K562 (cell line): ENCODE measurements around the gene B3GALT4. TPM values are rescaled to one million over a fixed set of nuclear protein-coding genes. Genes with fewer than 3 reads are reported as not detected.
A peak's percentile ranks its signal among the peaks of the same experiment; 100 is the strongest.

Experiments used
- ATF1 ChIP-seq, 2 experiments: fragments of 450-650 bp in 1 of 2; IDR thresholded peaks; 2 replicates each; pipeline ENCODE4 v1.6.1; 2016; ENCODE audit warnings: missing compliant biosample characterization in 1 of 2, missing genetic modification characterization in 1 of 2
- CHCHD3 ChIP-seq: fragments of 250-450 bp; sonication (Bioruptor Pico); IDR thresholded peaks from 2 replicates; pipeline ENCODE4 v2.1.2; 2022; ENCODE audit warnings: mild to moderate bottlenecking
- DIDO1 ChIP-seq: fragments of 450-650 bp; IDR thresholded peaks from 2 replicates; pipeline ENCODE4 v1.6.1; 2016; ENCODE audit warnings: low read depth, missing biosample characterization, missing genetic modification characterization
- EZH2 ChIP-seq: IDR thresholded peaks from 2 replicates; pipeline ENCODE4 v1.6.1; 2012; ENCODE audit warnings: low read depth, mild to moderate bottlenecking, inconsistent platforms, low read length, borderline replicate concordance
- FOSL1 ChIP-seq: fragments of 200-800 bp; sonication (Bioruptor generic); conservative IDR thresholded peaks from 2 replicates; pipeline ENCODE4 v1.6.1; 2016; ENCODE audit warnings: missing genetic modification characterization, missing compliant biosample characterization
- FOXK2 ChIP-seq, 2 experiments: fragments of 450-650 bp; IDR thresholded peaks in 1 of 2; conservative IDR thresholded peaks in 1 of 2; 2 replicates each; pipeline ENCODE4 v1.6.1; 2016; ENCODE audit warnings: low read depth in 2 of 2, mild to moderate bottlenecking in 1 of 2
- HMG20B ChIP-seq: fragments of 250-450 bp; sonication (Bioruptor Pico); IDR thresholded peaks from 2 replicates; pipeline ENCODE4 v1.5.0; 2021; ENCODE audit warnings: mild to moderate bottlenecking
- HOXB6 ChIP-seq: fragments of 250-450 bp; sonication (Bioruptor Pico); IDR thresholded peaks from 2 replicates; pipeline ENCODE4 v1.5.1; 2022; ENCODE audit warnings: mild to moderate bottlenecking, borderline replicate concordance
- KAT8 ChIP-seq: fragments of 450-650 bp; IDR thresholded peaks from 2 replicates; pipeline ENCODE4 v1.6.1; 2016; ENCODE audit warnings: low read depth, mild to moderate bottlenecking
- NFE2L1 ChIP-seq: fragments of 450-650 bp; IDR thresholded peaks from 2 replicates; pipeline ENCODE4 v1.6.1; 2016; ENCODE audit warnings: missing genetic modification characterization, low read depth, mild to moderate bottlenecking, missing compliant biosample characterization, moderate library complexity, borderline replicate concordance
- NFXL1 ChIP-seq: fragments of 450-650 bp; formaldehyde crosslinking; IDR thresholded peaks from 2 replicates; pipeline ENCODE4 v1.4.0; 2021; ENCODE audit warnings: mild to moderate bottlenecking
- PHTF2 ChIP-seq: fragments of 250-450 bp; sonication (Bioruptor Pico); IDR thresholded peaks from 2 replicates; pipeline ENCODE4 v1.5.0; 2021; ENCODE audit warnings: mild to moderate bottlenecking
- POLR2B ChIP-seq: fragments of 450-650 bp; IDR thresholded peaks from 2 replicates; pipeline ENCODE4 v1.6.1; 2018; ENCODE audit warnings: low read depth; ENCODE audit not compliant: partially characterized antibody
- PTBP1 ChIP-seq: fragments of 200-400 bp; formaldehyde crosslinking; IDR thresholded peaks from 2 replicates; pipeline ENCODE4 v1.6.1; 2017; ENCODE audit warnings: low read depth, low read length
- TAF7 ChIP-seq: fragments of 450-650 bp; IDR thresholded peaks from 2 replicates; pipeline ENCODE4 v1.6.1; 2016; ENCODE audit warnings: missing genetic modification characterization, missing compliant biosample characterization
- TSC22D4 ChIP-seq: fragments of 450-650 bp; IDR thresholded peaks from 2 replicates; pipeline ENCODE4 v1.6.1; 2016; ENCODE audit warnings: missing genetic modification characterization, missing biosample characterization, control low read depth
- ZNF217 ChIP-seq: sonication (generic); formaldehyde crosslinking; IDR thresholded peaks from 2 replicates; pipeline ENCODE4 v1.8.0; 2022; ENCODE audit warnings: mild to moderate bottlenecking, missing genetic modification reagents
- ZNF23 ChIP-seq: fragments of 250-450 bp; sonication (Bioruptor Pico); IDR thresholded peaks from 2 replicates; pipeline ENCODE4 v1.4.0; 2020; ENCODE audit warnings: mild to moderate bottlenecking
- ZNF239 ChIP-seq: fragments of 250-450 bp; sonication (Bioruptor Pico); IDR thresholded peaks from 2 replicates; pipeline ENCODE4 v1.4.0; 2020; ENCODE audit warnings: mild to moderate bottlenecking
- polyA plus RNA-seq, 8 experiments: library from polyadenylated mRNA; depleted of rRNA in 4 of 8; stranded (reverse) in 5 of 8; unstranded in 3 of 8; fragments of >200 nt; fragmentation: Nextera tagmentation in 2 of 8; fragmentation: Illumina TruSeq in 1 of 8; extraction: Ambion mirVana in 2 of 8; extraction: Trizol in 1 of 8; gene quantifications; 2 replicates each; pipeline versions ENCODE4 v1.2.1 to v1.2.3, GENCODE V29; 2011 to 2014; ENCODE audit warnings: inconsistent platforms in 1 of 8, missing spikeins in 1 of 8
- total RNA-seq, 7 experiments: library from RNA; depleted of rRNA in 6 of 7; stranded (reverse); fragments of >200 nt in 6 of 7; fragmentation: Illumina TruSeq in 2 of 7; extraction: Trizol in 2 of 7; gene quantifications; 2 replicates each; pipeline versions ENCODE4 v1.2.1 to v1.2.3, GENCODE V29; 2011 to 2021; ENCODE audit warnings: low replicate concordance in 1 of 7
- TF ChIP-seq, protein P1 (sequence below): sonication (generic); formaldehyde crosslinking; IDR thresholded peaks from 2 replicates; pipeline ENCODE4 v1.8.0; 2022; ENCODE audit warnings: mild to moderate bottlenecking, missing genetic modification reagents
- TF ChIP-seq, protein P2 (sequence below): fragments of 150-350 bp; conservative IDR thresholded peaks from 2 replicates; pipeline ENCODE4 v1.6.1; 2014; ENCODE audit warnings: low read length
- TF ChIP-seq, protein P3 (sequence below): fragments of 450-650 bp; conservative IDR thresholded peaks from 2 replicates; pipeline ENCODE4 v1.6.1; 2016; ENCODE audit warnings: missing genetic modification characterization, low read depth, mild to moderate bottlenecking, control low read depth, missing compliant biosample characterization
- TF ChIP-seq, protein P4 (sequence below): sonication (generic); formaldehyde crosslinking; IDR thresholded peaks from 2 replicates; pipeline ENCODE4 v1.9.0; 2022; ENCODE audit warnings: mild to moderate bottlenecking, missing genetic modification reagents

Gene B3GALT4
- total and polyA plus RNA-seq, 9 of the 15 experiments (the other 6 are each of a cell fraction or from before 2014, with no cell fraction given), result 0.11 to 1.3 (median 0.53) TPM; not detected in 1

DNA sequence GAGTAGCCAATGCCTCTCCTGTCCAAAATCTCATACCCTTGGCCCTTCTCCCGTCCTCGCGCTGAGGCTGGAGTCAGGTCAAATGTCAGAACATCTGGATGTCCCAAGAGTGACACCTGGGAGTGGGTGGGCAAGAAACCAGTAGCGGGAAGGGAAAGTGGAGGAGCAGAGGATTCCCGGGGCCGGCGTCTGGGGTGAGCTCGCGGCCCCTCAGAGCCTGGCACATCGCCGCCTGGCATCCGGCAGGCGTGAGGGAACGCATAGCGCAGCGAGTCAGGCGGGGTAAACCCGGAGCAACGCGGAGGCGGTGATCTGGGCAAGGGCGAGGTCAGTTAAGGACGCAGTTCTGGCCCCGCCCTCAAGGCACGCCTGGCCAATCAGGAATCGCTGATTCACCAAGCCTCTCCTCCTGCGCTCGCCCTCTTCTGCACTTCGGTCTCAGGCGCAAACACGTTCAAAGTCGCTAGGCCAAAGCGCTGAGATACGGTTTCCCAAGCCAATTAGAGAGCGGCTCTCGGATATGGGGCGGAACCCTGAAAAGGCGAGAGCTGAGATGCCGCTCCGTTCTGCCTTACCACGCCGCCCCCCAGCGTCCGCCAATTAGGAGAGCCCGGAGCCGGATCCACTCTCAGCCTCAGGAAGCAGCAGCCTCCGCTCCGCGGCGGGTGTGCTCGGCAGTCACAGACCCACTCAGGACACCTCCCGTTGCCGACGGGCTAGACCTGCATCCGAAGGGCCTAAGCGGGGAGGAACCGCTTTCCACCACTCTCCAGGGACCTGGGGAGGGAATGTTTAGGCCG is 27.8 kb upstream of the B3GALT4 start (continued):
- TF ChIP-seq POLR2B (peak; percentile 87), FOSL1 (tag) (peak; percentile 31; the same call in 1 of the 2 replicates), ZNF23 (CRISPR knock-in tag) (no peak), HOXB6 (no peak), NFXL1 (CRISPR knock-in tag) (no peak), ATF1 (CRISPR knock-in tag; IDR thresholded peaks at IDR 0.05) (no peak; the same call in 1 of the 2 replicates), ATF1 (tag; IDR thresholded peaks at IDR 0.05) (peak; percentile 83), TSC22D4 (no peak), ZNF217 (CRISPR knock-in tag) (no peak), NFE2L1 (tag) (no peak), TAF7 (tag) (peak; percentile 75), ZNF239 (no peak), HMG20B (CRISPR knock-in tag) (no peak), FOXK2 (conservative IDR thresholded peaks at IDR 0.05 in 1 of 2, IDR thresholded peaks at IDR 0.05 in 1 of 2; ENCODE audit: low read depth in 2 of 2) (no peak; a peak in 2 of 4 replicates), PHTF2 (CRISPR knock-in tag) (no peak), PTBP1 (no peak), DIDO1 (tag) (no peak), EZH2 (no peak), KAT8 (no peak), CHCHD3 (CRISPR knock-in tag) (no peak)
- TF ChIP-seq, protein P1, sequence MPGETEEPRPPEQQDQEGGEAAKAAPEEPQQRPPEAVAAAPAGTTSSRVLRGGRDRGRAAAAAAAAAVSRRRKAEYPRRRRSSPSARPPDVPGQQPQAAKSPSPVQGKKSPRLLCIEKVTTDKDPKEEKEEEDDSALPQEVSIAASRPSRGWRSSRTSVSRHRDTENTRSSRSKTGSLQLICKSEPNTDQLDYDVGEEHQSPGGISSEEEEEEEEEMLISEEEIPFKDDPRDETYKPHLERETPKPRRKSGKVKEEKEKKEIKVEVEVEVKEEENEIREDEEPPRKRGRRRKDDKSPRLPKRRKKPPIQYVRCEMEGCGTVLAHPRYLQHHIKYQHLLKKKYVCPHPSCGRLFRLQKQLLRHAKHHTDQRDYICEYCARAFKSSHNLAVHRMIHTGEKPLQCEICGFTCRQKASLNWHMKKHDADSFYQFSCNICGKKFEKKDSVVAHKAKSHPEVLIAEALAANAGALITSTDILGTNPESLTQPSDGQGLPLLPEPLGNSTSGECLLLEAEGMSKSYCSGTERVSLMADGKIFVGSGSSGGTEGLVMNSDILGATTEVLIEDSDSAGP (CRISPR knock-in tag), result no peak
- TF ChIP-seq, protein P2, sequence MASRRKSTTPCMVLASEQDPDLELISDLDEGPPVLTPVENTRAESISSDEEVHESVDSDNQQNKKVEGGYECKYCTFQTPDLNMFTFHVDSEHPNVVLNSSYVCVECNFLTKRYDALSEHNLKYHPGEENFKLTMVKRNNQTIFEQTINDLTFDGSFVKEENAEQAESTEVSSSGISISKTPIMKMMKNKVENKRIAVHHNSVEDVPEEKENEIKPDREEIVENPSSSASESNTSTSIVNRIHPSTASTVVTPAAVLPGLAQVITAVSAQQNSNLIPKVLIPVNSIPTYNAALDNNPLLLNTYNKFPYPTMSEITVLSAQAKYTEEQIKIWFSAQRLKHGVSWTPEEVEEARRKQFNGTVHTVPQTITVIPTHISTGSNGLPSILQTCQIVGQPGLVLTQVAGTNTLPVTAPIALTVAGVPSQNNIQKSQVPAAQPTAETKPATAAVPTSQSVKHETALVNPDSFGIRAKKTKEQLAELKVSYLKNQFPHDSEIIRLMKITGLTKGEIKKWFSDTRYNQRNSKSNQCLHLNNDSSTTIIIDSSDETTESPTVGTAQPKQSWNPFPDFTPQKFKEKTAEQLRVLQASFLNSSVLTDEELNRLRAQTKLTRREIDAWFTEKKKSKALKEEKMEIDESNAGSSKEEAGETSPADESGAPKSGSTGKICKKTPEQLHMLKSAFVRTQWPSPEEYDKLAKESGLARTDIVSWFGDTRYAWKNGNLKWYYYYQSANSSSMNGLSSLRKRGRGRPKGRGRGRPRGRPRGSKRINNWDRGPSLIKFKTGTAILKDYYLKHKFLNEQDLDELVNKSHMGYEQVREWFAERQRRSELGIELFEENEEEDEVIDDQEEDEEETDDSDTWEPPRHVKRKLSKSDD, result no peak
- TF ChIP-seq, protein P3, sequence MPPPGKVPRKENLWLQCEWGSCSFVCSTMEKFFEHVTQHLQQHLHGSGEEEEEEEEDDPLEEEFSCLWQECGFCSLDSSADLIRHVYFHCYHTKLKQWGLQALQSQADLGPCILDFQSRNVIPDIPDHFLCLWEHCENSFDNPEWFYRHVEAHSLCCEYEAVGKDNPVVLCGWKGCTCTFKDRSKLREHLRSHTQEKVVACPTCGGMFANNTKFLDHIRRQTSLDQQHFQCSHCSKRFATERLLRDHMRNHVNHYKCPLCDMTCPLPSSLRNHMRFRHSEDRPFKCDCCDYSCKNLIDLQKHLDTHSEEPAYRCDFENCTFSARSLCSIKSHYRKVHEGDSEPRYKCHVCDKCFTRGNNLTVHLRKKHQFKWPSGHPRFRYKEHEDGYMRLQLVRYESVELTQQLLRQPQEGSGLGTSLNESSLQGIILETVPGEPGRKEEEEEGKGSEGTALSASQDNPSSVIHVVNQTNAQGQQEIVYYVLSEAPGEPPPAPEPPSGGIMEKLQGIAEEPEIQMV, result peak; percentile 53; the same call in 1 of the 2 replicates
- TF ChIP-seq, protein P4, sequence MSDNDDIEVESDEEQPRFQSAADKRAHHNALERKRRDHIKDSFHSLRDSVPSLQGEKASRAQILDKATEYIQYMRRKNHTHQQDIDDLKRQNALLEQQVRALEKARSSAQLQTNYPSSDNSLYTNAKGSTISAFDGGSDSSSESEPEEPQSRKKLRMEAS, result peak; percentile 82
